GM12864 (cell line): ENCODE results near the gene LSAMP.

Experiments
- DNase-seq: peaks from one replicate; pipeline ENCODE4 v3.0.0-alpha.2; 2011; ENCODE audit warnings: low read depth
- H3K4me3 ChIP-seq: 2 replicates; pipeline ENCODE4 v1.5.1; 2011; ENCODE audit warnings: mild to moderate bottlenecking, low read depth, low read length, control low read depth
- CTCF ChIP-seq: IDR thresholded peaks from 2 replicates; pipeline ENCODE4 v1.5.1; 2011; ENCODE audit warnings: low read depth, mild to moderate bottlenecking, moderate library complexity, low read length, control low read depth, inconsistent platforms; ENCODE audit errors: missing control alignments

LSAMP gene

GRCh38 chr3:116015931-116016330 is 429.4 kb downstream of the LSAMP start:
- DNase-seq: no peak
- no peak for TF ChIP-seq CTCF
- H3K4me3 ChIP-seq: no peak overlapping the region

GRCh38 chr3:116007000-116007399 is 438.3 kb downstream of the LSAMP start:
- TF ChIP-seq CTCF: no peak
- no peak for DNase-seq
- H3K4me3 ChIP-seq: no peak overlapping the region

- no peak for TF ChIP-seq CTCF
- no peak for DNase-seq
- no peak overlapping the region for H3K4me3 ChIP-seq
Observed at GRCh38 chr3:116005404-116005803, 439.9 kb downstream of the LSAMP start.

GRCh38 chr3:116002235-116002634 is 443.1 kb downstream of the LSAMP start:
- TF ChIP-seq CTCF: no peak
- no peak for DNase-seq
- no peak overlapping the region for H3K4me3 ChIP-seq

- H3K4me3 ChIP-seq: no peak overlapping the region
- no peak for DNase-seq
- TF ChIP-seq CTCF: no peak
Observed at GRCh38 chr3:116001151-116001621, 444.1 kb downstream of the LSAMP start.

GRCh38 chr3:116000311-116000710 is 445.0 kb downstream of the LSAMP start:
- DNase-seq: peak; percentile 25
- TF ChIP-seq CTCF: no peak
- H3K4me3 ChIP-seq: no peak overlapping the region

- H3K4me3 ChIP-seq: no peak overlapping the region
- no peak for TF ChIP-seq CTCF
- DNase-seq: no peak
Observed at GRCh38 chr3:115999613-116000012, 445.7 kb downstream of the LSAMP start.
